Activated CD4-positive, alpha-beta T cell treated with anti-CD3 and anti-CD28 coated beads for 36 hours (primary cell): ENCODE results near the gene LEMD2. TPM values are rescaled to one million over a fixed set of nuclear protein-coding genes. Genes with fewer than 3 reads are reported as not detected.

Source experiments
- ATAC-seq: fragments of 200-7000 bp; cut with Tn5 transposase; one replicate; pipeline ENCODE4 v1.10.0; 2021; ENCODE audit warnings: mild to moderate bottlenecking, moderate library complexity
- CTCF ChIA-PET: fragments of 350-600 bp; sonication (Branson Sonifier 250); formaldehyde crosslinking; loops from one replicate; lab custom pipeline; 2021; ENCODE audit warnings: antibody characterized with exemption; lab: Charles Lee
- POLR2A ChIA-PET: fragments of 350-600 bp; sonication (Branson Sonifier 250); formaldehyde crosslinking; loops from one replicate; lab custom pipeline; 2021; ENCODE audit warnings: antibody characterized with exemption, inconsistent platforms; lab: Charles Lee
- DNase-seq: peaks from one replicate; pipeline ENCODE4 v3.0.0-alpha.2; 2020
- H3K27ac Mint-ChIP-seq: one replicate; pipeline ENCODE4 v1.8.0; 2021; ENCODE audit warnings: mixed read lengths
- H3K27me3 Mint-ChIP-seq: one replicate; pipeline ENCODE4 v1.8.0; 2021; ENCODE audit warnings: mixed read lengths
- H3K36me3 Mint-ChIP-seq: one replicate; pipeline ENCODE4 v1.8.0; 2021; ENCODE audit warnings: low read depth, mixed read lengths
- H3K4me1 Mint-ChIP-seq: one replicate; pipeline ENCODE4 v1.8.0; 2021; ENCODE audit warnings: mixed read lengths
- H3K4me3 Mint-ChIP-seq: one replicate; pipeline ENCODE4 v1.8.0; 2021; ENCODE audit warnings: mild to moderate bottlenecking, moderate library complexity, mixed read lengths
- H3K9me3 Mint-ChIP-seq: one replicate; pipeline ENCODE4 v1.8.0; 2021; ENCODE audit warnings: low read depth, mixed read lengths
- intact Hi-C, 2 experiments: fragments of 100-400 bp; cut with DNase I in 1 of 2; cut with micrococcal nuclease in 1 of 2; formaldehyde crosslinking; loops; one replicate each; pipeline versions ENCODE4 v1.14.2 to v1.15.1; 2022 to 2024; cut with DNase I, micrococcal nuclease
- total RNA-seq, 2 experiments: library from RNA; stranded (reverse); gene quantifications; one replicate each; pipeline ENCODE4 v1.2.3, GENCODE V29; 2021

The LEMD2 gene
- total RNA-seq, 2 experiments from 2014 or later: 55.2 to 61.5 TPM

DNA sequence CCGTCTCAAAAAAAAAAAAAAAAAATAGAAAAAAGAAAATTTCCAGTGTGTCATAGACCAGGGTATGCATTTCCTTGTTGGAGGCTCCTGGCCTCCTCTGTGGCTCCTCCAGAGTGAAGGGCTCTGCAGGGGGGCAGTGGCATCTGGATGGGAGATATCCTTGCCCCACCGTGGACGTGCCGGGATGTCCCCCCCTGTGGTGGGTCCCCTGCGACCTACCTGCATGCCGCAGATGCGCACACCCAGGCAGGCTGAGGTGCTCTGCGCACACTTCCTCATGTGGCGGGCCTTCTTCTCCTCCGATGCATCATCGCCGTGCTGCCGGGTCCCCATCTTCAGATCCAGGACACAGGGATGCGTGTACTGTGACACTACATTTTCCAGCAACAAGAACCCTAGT is 63.7 kb downstream of the LEMD2 start:
- ChIA-PET CTCF (no interaction called here), POLR2A (no interaction called here)
- intact Hi-C loops: no loop called here
- Mint-ChIP-seq H3K4me3 (no peak overlapping the region), H3K27me3 (no peaks in the 10 kb centered on the region), H3K4me1 (peaks cover 17% of the 10 kb centered on the region), H3K27ac (no peak overlapping the region), H3K36me3 (no peaks in the 10 kb centered on the region), H3K9me3 (no peaks in the 10 kb centered on the region)
- ATAC-seq (no peak), DNase-seq (no peak)

DNA sequence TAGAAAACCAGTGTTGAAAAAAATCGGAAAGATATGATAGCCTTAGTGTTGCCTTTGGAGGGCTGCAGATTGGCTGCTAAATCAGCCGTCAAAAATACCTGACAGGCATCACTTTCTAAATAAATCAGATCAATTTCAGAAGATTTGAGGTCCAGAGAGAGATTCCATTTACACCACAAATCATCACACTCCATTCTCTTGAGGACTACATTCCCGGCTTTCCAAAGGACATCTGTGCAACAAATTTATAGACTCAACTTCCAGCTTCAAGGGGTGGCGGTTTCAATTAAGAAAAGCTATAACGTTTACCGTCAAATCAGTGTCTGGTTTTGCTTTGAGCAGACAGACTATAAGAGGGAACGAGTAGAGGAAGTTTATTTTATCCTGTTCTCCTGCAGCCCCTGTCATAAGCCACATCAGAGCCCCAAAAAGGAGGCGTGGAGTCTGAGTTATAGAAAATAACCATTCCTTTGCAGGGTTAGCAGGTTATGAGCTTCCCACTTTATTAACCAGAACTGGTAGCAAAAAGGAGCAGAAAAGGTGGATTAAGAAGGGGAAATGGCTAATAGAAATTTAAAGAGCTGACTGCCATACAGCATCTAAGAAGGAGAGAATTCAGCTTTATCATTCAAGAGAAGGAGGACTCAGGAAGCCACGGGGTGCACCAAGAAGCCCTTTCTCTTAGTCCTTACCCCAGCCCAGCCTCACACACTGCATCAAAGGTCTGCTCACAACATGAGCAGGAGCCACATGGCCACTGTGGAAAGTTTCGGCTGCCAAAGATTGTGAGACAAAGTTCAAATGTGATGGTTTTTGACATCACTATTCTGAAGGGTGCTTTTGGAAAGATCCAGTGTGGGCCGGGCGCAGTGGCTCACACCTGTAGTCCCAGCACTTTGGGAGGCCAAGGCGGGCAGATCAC is 64.6 kb downstream of the LEMD2 start:
- no peaks in the 10 kb centered on the region for H3K36me3 Mint-ChIP-seq
- no peak overlapping the region for H3K27ac Mint-ChIP-seq
- no peaks in the 10 kb centered on the region for H3K27me3 Mint-ChIP-seq
- H3K4me1 Mint-ChIP-seq: peaks cover 17% of the 10 kb centered on the region
- POLR2A ChIA-PET: interaction anchor here (0.7 kb wide), 1 partner anchor 1261 kb away, joined by 3 read pairs; no protein-coding TSS in a partner anchor
- no peak overlapping the region for H3K4me3 Mint-ChIP-seq
- ATAC-seq (peak; percentile 53), DNase-seq (peak; percentile 21)
- intact Hi-C loops: no loop called here
- CTCF ChIA-PET: interaction anchor here (0.5 to 1.3 kb wide), 4 partner anchors 14 to 432 kb away, joined by 3 to 5 read pairs (median 4); no protein-coding TSS in a partner anchor
- no peaks in the 10 kb centered on the region for H3K9me3 Mint-ChIP-seq

DNA sequence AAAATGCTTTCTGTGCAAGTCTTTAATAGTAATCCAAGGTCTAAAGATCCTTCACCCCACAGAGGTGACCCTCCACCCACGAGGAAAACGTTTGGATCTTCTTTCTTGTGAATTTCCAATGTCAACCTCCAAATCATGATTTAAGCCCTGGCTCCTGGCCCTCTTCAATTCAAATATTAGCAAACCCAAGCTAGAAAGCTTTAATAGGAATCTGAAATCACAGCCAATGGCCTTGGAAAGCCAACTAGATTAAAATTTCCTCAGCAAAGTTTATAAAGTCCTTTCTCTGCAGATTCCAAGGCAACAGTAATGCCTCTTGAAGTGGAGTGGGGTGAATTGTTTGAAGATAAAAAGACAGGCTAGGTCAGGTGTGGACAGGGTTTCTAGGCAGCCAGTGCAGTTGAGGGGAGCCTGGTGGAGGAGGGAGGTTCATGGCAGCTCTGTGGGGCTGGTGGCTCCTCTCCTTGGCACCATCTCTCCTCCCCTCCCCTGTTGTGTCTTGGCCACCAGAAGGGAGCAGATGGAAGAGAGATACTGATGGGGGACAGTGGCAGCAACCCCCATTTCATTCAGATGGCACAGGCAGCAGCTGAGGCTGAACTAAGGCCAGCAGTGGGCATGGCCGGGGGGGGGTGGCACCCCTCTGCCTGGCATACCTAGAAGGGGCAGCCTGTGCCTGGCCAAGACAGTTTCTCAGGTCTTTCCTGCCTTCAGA is 65.4 kb downstream of the LEMD2 start:
- no peaks in the 10 kb centered on the region for H3K27me3 Mint-ChIP-seq
- no peaks in the 10 kb centered on the region for H3K36me3 Mint-ChIP-seq
- no peak overlapping the region for H3K4me3 Mint-ChIP-seq
- H3K4me1 Mint-ChIP-seq: peaks cover 17% of the 10 kb centered on the region
- ATAC-seq (no peak), DNase-seq (no peak)
- ChIA-PET POLR2A (interaction anchor here (1.3 kb wide), 1 partner anchor 12 kb away, joined by 3 read pairs; the partner anchor contains the start of gene UQCC2), CTCF (interaction anchor here (0.7 to 1.8 kb wide), 7 partner anchors 10 to 44 kb away, joined by 3 to 10 read pairs (median 4); partner anchors contain the start of gene UQCC2)
- intact Hi-C loops: no loop called here
- no peak overlapping the region for H3K27ac Mint-ChIP-seq
- H3K9me3 Mint-ChIP-seq: no peaks in the 10 kb centered on the region

DNA sequence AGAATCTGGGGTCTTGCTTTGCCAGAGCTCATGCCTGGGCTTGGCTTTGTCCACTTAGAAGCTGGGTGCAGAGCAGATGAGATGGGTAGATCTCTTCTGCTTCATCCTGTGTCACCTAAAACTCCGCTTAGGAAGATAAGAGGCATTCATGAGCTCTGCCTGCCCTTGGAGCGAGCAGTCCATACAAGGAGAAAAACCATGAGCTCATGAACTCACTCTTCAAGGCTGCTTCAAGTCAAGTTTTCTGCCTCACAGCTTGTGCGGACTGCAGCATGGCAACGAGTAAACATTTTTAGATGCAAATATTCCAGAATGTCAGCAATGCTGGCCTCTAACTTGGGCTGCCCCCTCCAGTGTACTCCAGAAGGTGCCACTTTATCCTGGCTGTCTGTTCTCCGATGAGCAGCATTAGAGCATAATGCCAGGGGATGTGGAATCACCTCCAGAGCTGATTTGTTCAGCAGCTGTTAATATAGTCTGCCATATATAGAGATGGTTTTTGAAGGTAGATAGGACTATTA is 66.8 kb downstream of the LEMD2 start:
- Mint-ChIP-seq H3K27ac (no peak overlapping the region), H3K4me1 (peaks cover 17% of the 10 kb centered on the region), H3K9me3 (no peaks in the 10 kb centered on the region), H3K4me3 (no peak overlapping the region), H3K27me3 (no peaks in the 10 kb centered on the region), H3K36me3 (no peaks in the 10 kb centered on the region)
- CTCF ChIA-PET: interaction anchor here (1.2 to 1.8 kb wide), 3 partner anchors 11 to 48 kb away, joined by 4 to 10 read pairs (median 4); partner anchors contain the start of gene UQCC2
- intact Hi-C loops: no loop called here
- POLR2A ChIA-PET: interaction anchor here (1.3 kb wide), 1 partner anchor 11 kb away, joined by 3 read pairs; the partner anchor contains the start of gene UQCC2
- DNase-seq: no peak
- no peak for ATAC-seq

DNA sequence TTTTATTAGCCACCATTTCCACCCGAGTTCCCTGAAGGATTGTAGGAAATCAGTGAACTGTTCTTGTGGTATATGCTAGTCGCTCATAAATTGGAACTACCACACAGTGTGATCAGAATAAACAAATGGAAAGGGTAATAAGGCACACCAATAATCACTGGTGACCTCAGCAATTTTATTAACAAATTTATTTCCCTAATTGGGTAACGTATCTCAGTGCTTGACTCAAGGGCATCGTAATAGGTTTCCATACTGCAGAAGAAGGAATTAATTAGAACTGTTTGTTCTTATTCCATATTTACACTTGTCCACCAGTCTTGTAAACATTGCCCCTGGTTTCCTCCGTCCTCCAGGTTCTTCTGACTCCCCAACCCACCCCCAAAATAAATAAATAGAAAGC is 67.4 kb downstream of the LEMD2 start:
- CTCF ChIA-PET: interaction anchor here (1.2 to 1.8 kb wide), 2 partner anchors 10 to 48 kb away, joined by 4 to 10 read pairs; partner anchors contain the start of gene UQCC2

More for the DNA sequence above, 67.4 kb downstream of the LEMD2 start:
- no peak for ATAC-seq
- Mint-ChIP-seq H3K36me3 (no peaks in the 10 kb centered on the region), H3K27ac (no peak overlapping the region), H3K27me3 (no peaks in the 10 kb centered on the region), H3K9me3 (no peaks in the 10 kb centered on the region), H3K4me1 (peaks cover 17% of the 10 kb centered on the region), H3K4me3 (no peak overlapping the region)
- DNase-seq: no peak
- POLR2A ChIA-PET: no interaction called here
- intact Hi-C loops: no loop called here

Other genes starting within 250 kb of the LEMD2 start
- gene BAK1, start 208.9 kb downstream of the LEMD2 start, total RNA-seq: 10 to 100 TPM; 37.0 to 43.3 TPM
- gene ITPR3, start 167.8 kb downstream of the LEMD2 start, total RNA-seq: 10 to 100 TPM; 42.6 to 42.9 TPM
- gene UQCC2, start 77.4 kb downstream of the LEMD2 start, total RNA-seq: 100 to 1,000 TPM; 141 to 147 TPM
- gene IP6K3, start 42.2 kb downstream of the LEMD2 start, total RNA-seq: not detected
- not detected for gene MLN, start 14.9 kb upstream of the LEMD2 start, total RNA-seq